ENCODE data around the gene MTFR1L.

DNA sequence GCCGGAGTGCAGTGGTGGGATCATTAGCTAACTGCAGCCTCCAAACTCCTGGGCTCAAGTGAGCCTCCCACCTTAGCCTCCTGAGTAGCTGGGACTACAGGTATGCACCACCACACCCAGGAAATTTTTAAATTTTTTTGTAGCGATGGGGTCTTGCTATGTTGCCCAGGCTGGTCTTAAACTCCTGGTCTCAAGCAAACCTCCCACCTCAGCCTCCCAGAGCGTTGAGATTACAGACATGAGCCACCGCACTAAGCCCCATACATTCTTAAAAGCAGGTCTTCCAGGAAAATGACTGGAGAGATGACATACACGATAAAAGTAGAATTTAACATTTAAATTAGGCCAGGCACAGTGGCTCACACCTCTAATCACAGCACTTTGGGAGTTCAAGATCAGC lies 13.4 kb downstream of the MTFR1L start:
- TF ChIP-seq YY1 (IDR thresholded peaks at IDR 0.05; ENCODE audit: low read depth) (no peak), RAD21 (IDR thresholded peaks at IDR 0.05; ENCODE audit: low read depth) (no peak), ZBTB7A (IDR thresholded peaks at IDR 0.05; ENCODE audit: low read depth) (no peak), EGR1 (IDR thresholded peaks at IDR 0.05) (no peak), CEBPB (IDR thresholded peaks at IDR 0.05) (no peak), TCF12 (IDR thresholded peaks at IDR 0.05; ENCODE audit: low read depth) (no peak), CREB1 (IDR thresholded peaks at IDR 0.05; ENCODE audit: low read depth) (no peak), EP300 (IDR thresholded peaks at IDR 0.05; ENCODE audit: borderline replicate concordance) (no peak), TEAD4 (IDR thresholded peaks at IDR 0.05) (no peak), FOXM1 (IDR thresholded peaks at IDR 0.05; ENCODE audit: borderline replicate concordance, low read depth) (no peak), NFIC (IDR thresholded peaks at IDR 0.05) (no peak), TAF1 (IDR thresholded peaks at IDR 0.05; ENCODE audit: low read depth) (no peak)
- TF ChIP-seq, protein P1, sequence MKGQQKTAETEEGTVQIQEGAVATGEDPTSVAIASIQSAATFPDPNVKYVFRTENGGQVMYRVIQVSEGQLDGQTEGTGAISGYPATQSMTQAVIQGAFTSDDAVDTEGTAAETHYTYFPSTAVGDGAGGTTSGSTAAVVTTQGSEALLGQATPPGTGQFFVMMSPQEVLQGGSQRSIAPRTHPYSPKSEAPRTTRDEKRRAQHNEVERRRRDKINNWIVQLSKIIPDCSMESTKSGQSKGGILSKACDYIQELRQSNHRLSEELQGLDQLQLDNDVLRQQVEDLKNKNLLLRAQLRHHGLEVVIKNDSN (IDR thresholded peaks at IDR 0.05), result no peak
